ENCODE measurements around the gene NUTM2A.
"Not testable (repeated sequence)": the region's sequence is repeated elsewhere in the genome, so short reads cannot be mapped to it uniquely, and the experiment has no call there.

- TF ChIP-seq CTCF, POLR2A (IDR thresholded peaks at IDR 0.05): not testable (repeated sequence)
Measured at GRCh38 chr10:87219370-87219769, 5.9 kb upstream of the NUTM2A start.
